ENCODE data around the gene DNAH2.
"Not testable (repeated sequence)": the region's sequence is repeated elsewhere in the genome, so short reads cannot be mapped to it uniquely, and the experiment has no call there.

The DNAH2 gene

GRCh38 chr17:7775051-7775450, 57.5 kb downstream of the DNAH2 start:
- DNase-seq (ENCODE audit: low read depth in 2 of 2) = no peak

- DNase-seq (ENCODE audit: low read depth in 2 of 2) = no peak
These were observed 59.5 kb downstream of the DNAH2 start for GRCh38 chr17:7777017-7777416.

GRCh38 chr17:7780736-7781135, 63.2 kb downstream of the DNAH2 start:
- no peak for DNase-seq (ENCODE audit: low read depth in 2 of 2)

GRCh38 chr17:7781429-7781828, 63.9 kb downstream of the DNAH2 start:
- DNase-seq (ENCODE audit: low read depth in 2 of 2) = no peak

- DNase-seq (ENCODE audit: low read depth in 2 of 2) = no peak
These were observed 64.7 kb downstream of the DNAH2 start for GRCh38 chr17:7782240-7782639.

- no peak for DNase-seq (ENCODE audit: low read depth in 2 of 2)
These were observed 69.3 kb downstream of the DNAH2 start for GRCh38 chr17:7786866-7787265.

- DNase-seq (ENCODE audit: low read depth in 2 of 2) = no peak
These were observed 71.6 kb downstream of the DNAH2 start for GRCh38 chr17:7789131-7789530.

- DNase-seq (ENCODE audit: low read depth in 2 of 2) = no peak
These were observed 72.6 kb downstream of the DNAH2 start for GRCh38 chr17:7790150-7790549.

- DNase-seq (ENCODE audit: low read depth in 2 of 2) = no peak
These were observed 75.1 kb downstream of the DNAH2 start for GRCh38 chr17:7792611-7793010.

- no peak for DNase-seq (ENCODE audit: low read depth in 2 of 2)
These were observed 76.6 kb downstream of the DNAH2 start for GRCh38 chr17:7794075-7794663.

GRCh38 chr17:7797976-7798375, 80.4 kb downstream of the DNAH2 start:
- no peak for DNase-seq (ENCODE audit: low read depth in 2 of 2)

- DNase-seq (ENCODE audit: low read depth in 2 of 2) = no peak
These were observed 81.3 kb downstream of the DNAH2 start for GRCh38 chr17:7798839-7799238.

GRCh38 chr17:7803981-7804380, 86.4 kb downstream of the DNAH2 start:
- DNase-seq (ENCODE audit: low read depth in 2 of 2) = no peak

GRCh38 chr17:7806587-7806986, 89.0 kb downstream of the DNAH2 start:
- DNase-seq (ENCODE audit: low read depth in 2 of 2) = no peak

- no peak for DNase-seq (ENCODE audit: low read depth in 2 of 2)
These were observed 89.7 kb downstream of the DNAH2 start for GRCh38 chr17:7807206-7807605.

- DNase-seq (ENCODE audit: low read depth in 2 of 2) = no peak
These were observed 91.7 kb downstream of the DNAH2 start for GRCh38 chr17:7809086-7809790.

- DNase-seq (ENCODE audit: low read depth in 2 of 2) = not testable (repeated sequence)
These were observed 92.3 kb downstream of the DNAH2 start for GRCh38 chr17:7809791-7810343.

- DNase-seq (ENCODE audit: low read depth in 2 of 2) = no peak
These were observed 93.7 kb downstream of the DNAH2 start for GRCh38 chr17:7811251-7811650.

GRCh38 chr17:7814969-7815368, 97.4 kb downstream of the DNAH2 start:
- no peak for DNase-seq (ENCODE audit: low read depth in 2 of 2)

GRCh38 chr17:7816926-7817642, 99.5 kb downstream of the DNAH2 start:
- no peak for DNase-seq (ENCODE audit: low read depth in 2 of 2)

- no peak for DNase-seq (ENCODE audit: low read depth in 2 of 2)
These were observed 100.1 kb downstream of the DNAH2 start for GRCh38 chr17:7817643-7817964.

GRCh38 chr17:7818026-7818425, 100.5 kb downstream of the DNAH2 start:
- DNase-seq (ENCODE audit: low read depth in 2 of 2) = no peak
